HG03354 (cell line): Measurements from ENCODE around the gene DEFB114.
"Not testable (repeated sequence)": the region's sequence is repeated elsewhere in the genome, so short reads cannot be mapped to it uniquely, and the experiment has no call there.

Experiments used
- ATAC-seq: cut with Tn5 transposase; IDR thresholded peaks from one replicate; pipeline ENCODE4 v1.9.1; 2021; ENCODE audit warnings: mild to moderate bottlenecking; ENCODE audit not compliant: unreplicated experiment, poor library complexity, severe bottlenecking

Gene DEFB114

DNA sequence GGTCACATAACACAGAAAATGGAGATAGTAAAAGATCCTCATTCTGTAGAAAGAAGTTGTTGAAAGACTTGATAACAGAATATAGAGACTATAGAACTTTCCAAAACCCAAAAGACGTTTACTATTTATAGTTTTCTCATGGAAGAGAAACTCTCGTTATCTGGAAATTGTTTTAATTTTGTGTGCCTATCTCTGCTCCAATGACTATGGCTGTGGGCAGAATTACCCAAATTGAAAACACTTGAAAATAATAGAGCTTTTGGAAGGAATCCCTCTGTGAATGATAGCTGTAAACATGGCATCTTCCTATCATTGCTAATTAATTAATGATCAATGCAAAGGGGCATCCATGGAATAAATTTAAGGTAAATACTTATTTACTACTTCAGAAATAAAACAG is at the start of gene DEFB114:
DEFB114 (minus strand) TSS at position 101 of the 400 bp plus-strand sequence; CDS start at position 42, 59 bp downstream.
- no peak for ATAC-seq

DNA sequence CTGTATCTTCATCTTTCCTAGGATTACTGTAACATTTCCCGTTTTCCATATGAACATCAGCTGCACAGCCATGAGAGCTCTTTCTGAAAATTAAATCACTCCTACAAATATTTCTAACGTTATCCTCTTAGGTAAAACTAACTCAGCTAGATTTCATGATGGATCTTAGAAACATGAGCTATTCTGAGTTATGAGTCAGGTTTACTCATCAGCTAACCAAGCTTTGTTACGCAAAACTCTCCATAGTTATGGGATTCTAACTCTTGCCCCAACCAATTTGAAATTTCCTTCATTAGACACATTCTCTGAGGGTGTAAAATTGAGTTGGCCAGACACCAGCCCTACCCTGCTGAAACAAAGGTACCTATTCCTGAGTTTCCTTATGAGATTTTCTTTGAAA is 43.9 kb upstream of the DEFB114 start:
- ATAC-seq: no peak

GRCh38 chr6:50003139-50003538 is 39.2 kb upstream of the DEFB114 start:
- ATAC-seq: no peak

- ATAC-seq: no peak
These were observed 31.3 kb upstream of the DEFB114 start for GRCh38 chr6:49995278-49995677.

- ATAC-seq: no peak
These were observed 24.9 kb upstream of the DEFB114 start for GRCh38 chr6:49988900-49989299.

DNA sequence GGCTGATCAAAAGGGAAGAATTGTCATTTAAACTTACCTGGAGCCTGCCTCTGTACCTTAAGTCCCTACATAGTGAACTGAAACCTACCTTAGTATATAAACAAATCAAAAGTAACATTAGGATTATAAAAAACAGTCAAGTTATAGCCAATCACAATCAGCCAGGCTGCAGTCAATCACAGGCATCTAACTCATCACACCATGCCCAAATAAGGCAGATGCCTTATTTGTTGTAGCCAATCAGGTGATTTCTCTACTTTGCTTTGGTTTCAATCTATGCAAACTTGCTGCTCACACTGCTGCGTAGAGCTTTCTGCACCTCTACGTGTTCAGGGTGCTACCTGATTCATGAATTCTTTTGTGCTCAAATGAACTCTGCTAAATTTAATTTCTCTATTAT is 23.8 kb upstream of the DEFB114 start:
- no peak for ATAC-seq

DNA sequence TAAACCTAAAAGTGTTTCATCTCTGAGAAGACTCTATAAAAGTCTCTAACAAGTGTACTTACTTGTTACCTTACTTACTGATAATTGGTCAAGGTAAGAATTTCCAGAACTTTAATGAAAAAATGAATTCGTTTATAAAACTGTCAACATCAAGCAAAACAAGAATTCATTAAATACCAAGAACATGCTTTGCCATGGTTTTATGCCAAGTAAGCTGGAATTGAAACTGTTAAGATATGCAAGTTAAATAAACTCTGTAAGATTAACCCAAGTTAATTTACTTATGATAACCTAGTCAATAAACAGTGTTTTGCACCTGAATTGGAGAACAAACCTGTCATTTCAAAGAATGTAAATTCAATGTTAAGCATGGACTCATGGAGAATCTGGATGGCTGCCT is 22.6 kb upstream of the DEFB114 start:
- ATAC-seq: no peak

DNA sequence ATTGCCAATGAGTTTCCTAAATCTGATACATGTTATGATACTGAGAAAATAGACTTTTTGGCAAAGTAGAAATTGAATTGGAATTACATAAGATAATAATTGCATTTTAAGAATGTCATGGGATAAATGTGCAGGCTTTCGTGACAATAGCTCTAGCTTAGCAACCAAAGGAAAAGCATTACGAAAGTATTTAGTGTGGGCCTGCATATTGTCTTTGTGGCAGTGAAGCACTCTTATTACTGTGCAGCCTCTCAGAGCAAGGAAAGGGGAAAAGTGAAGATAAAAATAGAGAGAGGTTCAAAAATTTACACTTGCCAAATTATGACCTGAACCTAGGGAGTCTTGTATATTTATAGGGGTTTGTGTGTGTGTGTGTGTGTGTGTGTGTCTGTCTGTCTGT is 18.1 kb upstream of the DEFB114 start:
- ATAC-seq: no peak

- peak; percentile 46 for ATAC-seq
These were observed 16.9 kb upstream of the DEFB114 start for GRCh38 chr6:49980898-49981297.

- peak; percentile 39 for ATAC-seq
These were observed 15.6 kb upstream of the DEFB114 start for GRCh38 chr6:49979584-49979983.

DNA sequence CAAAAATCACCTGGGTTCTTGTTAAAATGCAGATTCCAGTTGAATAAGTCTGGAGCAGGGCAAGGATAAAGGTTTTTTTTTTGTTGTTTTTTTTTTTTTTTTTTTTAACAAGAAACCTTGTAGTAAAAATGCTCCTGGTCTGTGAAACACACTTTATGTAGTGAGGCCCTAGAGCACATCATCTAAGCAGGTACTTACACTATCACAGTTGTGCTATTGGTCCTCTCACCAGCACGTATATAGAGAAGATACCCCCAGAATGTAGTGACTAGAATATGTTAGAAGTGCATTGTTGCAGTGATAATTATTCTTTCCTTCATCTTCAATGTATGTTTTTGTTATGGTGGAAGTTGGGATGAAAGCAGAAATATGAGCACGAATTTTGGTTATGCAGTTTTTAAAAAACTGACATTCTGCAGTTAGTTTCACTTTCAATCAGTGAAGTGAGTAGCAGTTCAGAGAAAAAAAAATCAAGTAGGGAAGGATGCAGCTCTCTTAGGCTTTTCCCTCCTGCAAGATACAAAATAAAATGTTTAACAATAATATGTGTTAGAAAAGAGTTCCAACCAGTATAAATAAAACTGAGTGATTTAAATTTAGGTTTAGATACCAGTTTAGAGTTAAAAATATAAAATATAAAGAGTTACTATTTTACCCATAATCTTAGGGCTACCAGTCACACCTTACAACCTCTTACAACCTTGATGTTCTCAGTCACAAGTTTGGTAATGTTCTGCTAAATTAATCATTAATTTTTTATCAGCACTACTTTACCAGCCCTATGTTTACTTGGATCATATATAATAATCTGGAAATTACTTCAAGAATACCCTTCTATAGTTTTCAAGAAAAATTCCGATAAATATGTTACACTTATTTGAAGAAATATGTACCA is 14.6 kb upstream of the DEFB114 start:
- peak; percentile 58 for ATAC-seq

DNA sequence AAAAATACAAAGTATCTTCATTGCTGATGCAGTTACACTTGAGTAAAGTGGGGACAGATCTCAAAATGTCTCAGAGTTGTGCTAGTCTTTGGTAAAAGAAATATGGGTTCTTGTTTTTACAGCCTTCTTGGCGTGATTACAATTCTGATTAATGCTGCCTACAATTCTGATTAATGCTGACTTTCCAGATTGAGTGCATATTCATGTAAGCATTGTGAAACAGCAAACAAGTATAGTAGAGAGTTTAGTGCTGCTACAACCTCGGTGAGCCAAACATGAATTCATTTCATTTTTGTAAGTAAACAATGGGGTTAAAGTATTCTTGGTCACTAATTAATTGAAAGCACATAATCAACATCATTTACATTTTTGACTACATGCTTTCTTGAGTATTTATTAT is 5.6 kb upstream of the DEFB114 start, which contains the start of gene DEFB113:
DEFB113 (minus strand) TSS at position 21 of the 400 bp plus-strand sequence; CDS start at position 21, 0 bp downstream.
- ATAC-seq: no peak

GRCh38 chr6:49966823-49967222 is 2.9 kb upstream of the DEFB114 start:
- no peak for ATAC-seq

GRCh38 chr6:49966334-49966733 is 2.4 kb upstream of the DEFB114 start:
- ATAC-seq: no peak

GRCh38 chr6:49958180-49958579 is 5.8 kb downstream of the DEFB114 start:
- no peak for ATAC-seq

- no peak for ATAC-seq
These were observed 8.1 kb downstream of the DEFB114 start for GRCh38 chr6:49955847-49956246.

GRCh38 chr6:49951926-49952325 is 12.0 kb downstream of the DEFB114 start:
- no peak for ATAC-seq

- no peak for ATAC-seq
These were observed 13.6 kb downstream of the DEFB114 start for GRCh38 chr6:49950415-49950751.

- ATAC-seq: no peak
These were observed 14.9 kb downstream of the DEFB114 start for GRCh38 chr6:49949062-49949461.

DNA sequence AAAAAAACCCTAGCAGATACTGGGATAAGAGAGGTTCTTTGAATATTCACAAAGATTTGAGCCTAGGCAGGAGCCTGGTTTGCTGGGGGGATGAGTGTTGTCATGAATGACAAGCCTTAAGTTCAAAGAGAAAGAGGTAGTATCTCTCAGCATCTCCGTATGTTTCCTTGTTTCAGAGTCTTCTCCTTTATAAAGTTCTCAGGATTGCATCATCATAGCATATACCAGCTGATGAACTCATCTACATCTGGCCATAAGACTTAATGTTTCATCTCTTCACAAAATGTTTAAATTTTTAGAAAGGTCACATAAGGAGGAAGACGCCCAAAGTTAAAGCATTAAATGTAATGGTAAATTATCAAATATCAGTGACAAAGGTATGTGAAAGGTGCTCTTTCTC is 17.1 kb downstream of the DEFB114 start:
- no peak for ATAC-seq

GRCh38 chr6:49944068-49944467 is 19.9 kb downstream of the DEFB114 start:
- not testable (repeated sequence) for ATAC-seq
